ENCODE data around the gene RIN3.
A peak's percentile ranks its signal among the peaks of the same experiment; 100 is the strongest.

DNA sequence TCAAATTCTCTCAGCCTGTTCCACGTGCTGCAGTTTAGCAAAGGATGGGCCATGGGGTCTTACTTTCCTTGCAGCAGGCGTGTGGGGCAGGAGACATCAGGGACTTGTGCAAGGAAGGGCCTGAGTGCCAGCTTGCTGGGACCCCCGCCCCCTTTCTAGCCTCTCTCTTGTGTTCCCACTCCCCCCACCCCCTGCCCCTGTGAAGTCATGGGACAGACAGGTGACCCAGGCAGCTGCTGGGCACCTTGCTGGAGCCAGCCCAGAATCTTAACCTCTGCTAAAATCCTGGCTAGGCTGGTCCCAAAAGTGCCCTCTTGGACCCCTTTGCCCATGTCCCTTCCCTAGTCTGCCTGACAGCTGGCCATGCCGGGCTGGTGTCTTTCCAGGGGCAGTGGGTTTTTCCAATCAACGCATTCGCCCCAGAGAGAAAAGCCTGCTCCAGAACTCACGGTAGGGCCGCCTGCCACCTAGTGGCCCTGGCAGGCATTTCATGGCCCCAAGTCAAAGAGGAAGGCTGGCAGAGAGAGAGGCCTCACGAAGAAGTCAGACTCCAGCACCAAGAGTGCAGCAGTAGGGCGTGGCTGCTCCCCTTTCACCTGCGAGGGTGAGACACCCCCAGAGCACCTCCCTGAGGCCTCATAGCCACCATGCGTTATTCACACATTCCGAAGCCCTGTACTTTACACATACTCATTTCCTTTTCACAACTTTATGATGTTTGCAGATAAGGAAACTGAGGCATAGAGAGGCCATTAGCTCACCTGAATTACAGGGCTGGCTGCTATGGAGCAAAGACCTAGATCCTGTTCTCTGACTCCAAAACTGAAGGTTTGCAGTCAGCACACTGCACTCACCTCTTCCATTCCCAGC lies 167.4 kb downstream of the RIN3 start:
- TF ChIP-seq EZH2 (optimal IDR thresholded peaks at IDR 0.05; ENCODE audit: low read depth, low read length): no peak
- TF ChIP-seq, protein P1, sequence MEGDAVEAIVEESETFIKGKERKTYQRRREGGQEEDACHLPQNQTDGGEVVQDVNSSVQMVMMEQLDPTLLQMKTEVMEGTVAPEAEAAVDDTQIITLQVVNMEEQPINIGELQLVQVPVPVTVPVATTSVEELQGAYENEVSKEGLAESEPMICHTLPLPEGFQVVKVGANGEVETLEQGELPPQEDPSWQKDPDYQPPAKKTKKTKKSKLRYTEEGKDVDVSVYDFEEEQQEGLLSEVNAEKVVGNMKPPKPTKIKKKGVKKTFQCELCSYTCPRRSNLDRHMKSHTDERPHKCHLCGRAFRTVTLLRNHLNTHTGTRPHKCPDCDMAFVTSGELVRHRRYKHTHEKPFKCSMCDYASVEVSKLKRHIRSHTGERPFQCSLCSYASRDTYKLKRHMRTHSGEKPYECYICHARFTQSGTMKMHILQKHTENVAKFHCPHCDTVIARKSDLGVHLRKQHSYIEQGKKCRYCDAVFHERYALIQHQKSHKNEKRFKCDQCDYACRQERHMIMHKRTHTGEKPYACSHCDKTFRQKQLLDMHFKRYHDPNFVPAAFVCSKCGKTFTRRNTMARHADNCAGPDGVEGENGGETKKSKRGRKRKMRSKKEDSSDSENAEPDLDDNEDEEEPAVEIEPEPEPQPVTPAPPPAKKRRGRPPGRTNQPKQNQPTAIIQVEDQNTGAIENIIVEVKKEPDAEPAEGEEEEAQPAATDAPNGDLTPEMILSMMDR (IDR thresholded peaks at IDR 0.05; ENCODE audit: low read length): peak; percentile 78
